ENCODE measurements around the gene MMP15. TPM values are rescaled to one million over a fixed set of nuclear protein-coding genes. Genes with fewer than 3 reads are reported as not detected.
A peak's percentile ranks its signal among the peaks of the same experiment; 100 is the strongest.
"Not testable (repeated sequence)": the region's sequence is repeated elsewhere in the genome, so short reads cannot be mapped to it uniquely, and the experiment has no call there.

The MMP15 gene
- total RNA-seq, 1 donor from 2014 or later: 7.2 TPM

DNA sequence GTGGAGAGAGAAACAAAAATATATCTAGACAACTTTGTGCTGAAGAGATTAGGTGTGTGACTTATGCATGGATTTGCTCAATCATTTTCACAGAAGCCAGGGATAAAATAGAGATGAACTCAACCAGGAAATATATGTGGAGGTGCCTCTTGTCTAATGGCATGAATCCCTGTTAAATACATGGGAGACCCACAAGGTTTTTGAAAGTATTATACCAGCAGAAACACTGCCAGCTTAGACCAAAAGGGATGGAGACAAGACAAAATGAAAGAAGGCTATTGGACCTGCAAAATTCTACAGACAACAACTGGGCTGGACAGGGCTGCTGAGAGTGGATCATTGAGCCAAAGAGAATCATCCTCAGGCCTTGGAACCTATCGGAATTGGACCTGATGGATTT, 51.0 kb downstream of the MMP15 start:
- Histone ChIP-seq H3F3A (ENCODE audit: low read depth) (no peaks in the 10 kb centered on the region), H3K9ac (no peak overlapping the region), H3K79me2 (ENCODE audit: low read depth) (no peaks in the 10 kb centered on the region), H3K4me3 (no peak overlapping the region), H3K27ac (no peak overlapping the region), H3K9me3 (ENCODE audit: low read depth) (no peaks in the 10 kb centered on the region), H3K4me1 (no peaks in the 10 kb centered on the region), H3K4me2 (no peak overlapping the region), H3K27me3 (no peaks in the 10 kb centered on the region), H4K20me1 (ENCODE audit: low read depth) (no peaks in the 10 kb centered on the region), H2AFZ (replicated peaks) (no peak overlapping the region), H3K36me3 (no peaks in the 10 kb centered on the region)
- DNase-seq (ENCODE audit: low spot score): no peak
- no peak overlapping the region for H3K4me3 Mint-ChIP-seq
- TF ChIP-seq EZH2phosphoT487 (IDR thresholded peaks at IDR 0.05) (no peak), EZH2 (IDR thresholded peaks at IDR 0.05) (no peak)
- TF ChIP-seq, protein P1, sequence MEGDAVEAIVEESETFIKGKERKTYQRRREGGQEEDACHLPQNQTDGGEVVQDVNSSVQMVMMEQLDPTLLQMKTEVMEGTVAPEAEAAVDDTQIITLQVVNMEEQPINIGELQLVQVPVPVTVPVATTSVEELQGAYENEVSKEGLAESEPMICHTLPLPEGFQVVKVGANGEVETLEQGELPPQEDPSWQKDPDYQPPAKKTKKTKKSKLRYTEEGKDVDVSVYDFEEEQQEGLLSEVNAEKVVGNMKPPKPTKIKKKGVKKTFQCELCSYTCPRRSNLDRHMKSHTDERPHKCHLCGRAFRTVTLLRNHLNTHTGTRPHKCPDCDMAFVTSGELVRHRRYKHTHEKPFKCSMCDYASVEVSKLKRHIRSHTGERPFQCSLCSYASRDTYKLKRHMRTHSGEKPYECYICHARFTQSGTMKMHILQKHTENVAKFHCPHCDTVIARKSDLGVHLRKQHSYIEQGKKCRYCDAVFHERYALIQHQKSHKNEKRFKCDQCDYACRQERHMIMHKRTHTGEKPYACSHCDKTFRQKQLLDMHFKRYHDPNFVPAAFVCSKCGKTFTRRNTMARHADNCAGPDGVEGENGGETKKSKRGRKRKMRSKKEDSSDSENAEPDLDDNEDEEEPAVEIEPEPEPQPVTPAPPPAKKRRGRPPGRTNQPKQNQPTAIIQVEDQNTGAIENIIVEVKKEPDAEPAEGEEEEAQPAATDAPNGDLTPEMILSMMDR (IDR thresholded peaks at IDR 0.05): no peak
- peaks cover 20% of the 10 kb centered on the region for H3K27me3 Mint-ChIP-seq (ENCODE audit: insufficient read depth, low read depth)
- no peaks in the 10 kb centered on the region for H3K4me1 Mint-ChIP-seq
- peaks cover 17% of the 10 kb centered on the region for H3K9me3 Mint-ChIP-seq
- H3K36me3 Mint-ChIP-seq: no peaks in the 10 kb centered on the region
- H3K27ac Mint-ChIP-seq: no peak overlapping the region

DNA sequence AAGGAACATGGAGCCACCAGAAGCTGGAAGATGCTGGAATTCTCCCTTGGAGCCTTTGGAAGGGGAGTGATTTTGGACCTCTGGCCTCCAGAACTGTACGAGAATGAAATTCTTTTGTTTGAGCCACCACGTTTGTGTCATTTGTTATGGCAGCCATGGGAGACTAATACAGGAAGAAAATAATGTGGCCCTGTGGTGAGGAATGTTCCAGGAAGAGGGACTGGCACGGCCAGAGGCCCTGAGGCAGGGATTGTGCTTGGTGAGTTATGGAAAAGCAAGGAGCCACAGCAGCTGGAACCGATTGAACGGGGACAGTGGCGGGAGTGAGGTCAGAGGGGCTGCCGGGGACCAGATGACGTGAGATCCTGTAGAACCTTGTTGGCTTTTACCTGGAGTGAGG, 52.2 kb downstream of the MMP15 start:
- Mint-ChIP-seq H3K27ac (no peak overlapping the region), H3K36me3 (no peaks in the 10 kb centered on the region), H3K27me3 (ENCODE audit: insufficient read depth, low read depth) (peaks cover 20% of the 10 kb centered on the region), H3K4me3 (peak overlapping the region; percentile 8), H3K4me1 (no peaks in the 10 kb centered on the region), H3K9me3 (peaks cover 17% of the 10 kb centered on the region)
- Histone ChIP-seq H3K27ac (no peak overlapping the region), H3K4me1 (no peaks in the 10 kb centered on the region), H3K9me3 (ENCODE audit: low read depth) (no peaks in the 10 kb centered on the region), H3K36me3 (no peaks in the 10 kb centered on the region), H4K20me1 (ENCODE audit: low read depth) (no peaks in the 10 kb centered on the region), H2AFZ (replicated peaks) (no peak overlapping the region), H3K4me3 (no peak overlapping the region), H3F3A (ENCODE audit: low read depth) (no peaks in the 10 kb centered on the region), H3K9ac (no peak overlapping the region), H3K4me2 (no peak overlapping the region), H3K79me2 (ENCODE audit: low read depth) (no peaks in the 10 kb centered on the region), H3K27me3 (no peaks in the 10 kb centered on the region)
- no peak for DNase-seq (ENCODE audit: low spot score)
- TF ChIP-seq EZH2phosphoT487 (IDR thresholded peaks at IDR 0.05): no peak
- TF ChIP-seq EZH2 (IDR thresholded peaks at IDR 0.05): no peak
- TF ChIP-seq, protein P1 (IDR thresholded peaks at IDR 0.05): no peak

DNA sequence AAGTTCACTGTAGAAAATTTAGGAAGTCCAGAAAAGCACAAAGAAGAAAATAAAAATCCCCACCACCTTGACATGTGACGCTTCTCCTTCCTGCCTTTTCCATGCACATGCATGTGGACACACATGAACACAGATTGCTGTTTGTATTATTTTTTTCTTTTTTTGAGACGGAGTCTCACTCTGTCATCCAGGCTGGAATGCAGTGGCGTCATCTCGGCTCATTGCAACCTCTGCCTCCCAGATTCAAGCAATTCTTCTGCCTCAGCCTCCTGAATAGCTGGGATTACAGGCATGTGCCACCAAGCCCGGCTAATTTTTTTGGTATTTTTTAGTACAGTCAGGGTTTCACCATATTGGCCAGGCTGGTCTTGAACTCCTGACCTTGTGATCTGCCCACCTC, 55.1 kb downstream of the MMP15 start:
- not testable (repeated sequence) for H3K36me3 Mint-ChIP-seq; H2AFZ ChIP-seq (replicated peaks); H3K4me3 ChIP-seq; H3K9ac ChIP-seq; H3F3A ChIP-seq (ENCODE audit: low read depth); H3K4me3 Mint-ChIP-seq; H3K27ac Mint-ChIP-seq; H3K4me1 Mint-ChIP-seq; H3K36me3 ChIP-seq; DNase-seq (ENCODE audit: low spot score); H3K4me1 ChIP-seq; H4K20me1 ChIP-seq (ENCODE audit: low read depth); H3K27me3 ChIP-seq; H3K4me2 ChIP-seq; H3K79me2 ChIP-seq (ENCODE audit: low read depth); H3K9me3 ChIP-seq (ENCODE audit: low read depth); H3K27ac ChIP-seq
- peaks cover 16% of the 10 kb centered on the region for H3K27me3 Mint-ChIP-seq (ENCODE audit: insufficient read depth, low read depth)
- H3K9me3 Mint-ChIP-seq: peaks cover 15% of the 10 kb centered on the region

DNA sequence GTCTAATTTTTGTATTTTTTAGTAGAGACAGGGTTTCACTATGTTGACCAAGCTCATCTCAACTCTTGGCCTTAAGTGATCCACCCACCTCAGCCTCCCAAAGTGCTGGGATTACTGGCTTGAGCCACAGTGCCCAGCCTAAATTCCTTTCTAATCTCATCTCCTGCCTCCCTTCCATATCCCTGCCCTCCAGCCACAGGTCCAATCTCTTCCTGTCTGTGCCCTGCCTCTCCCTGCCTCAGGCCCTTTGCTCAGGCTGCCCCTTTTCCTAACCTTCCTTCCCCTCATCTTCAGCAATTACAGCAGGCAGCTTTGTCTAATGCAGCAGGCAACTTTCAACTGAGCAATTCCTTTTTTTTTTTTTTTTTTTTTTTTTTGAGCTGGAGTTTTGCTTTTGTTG, 56.8 kb downstream of the MMP15 start:
- TF ChIP-seq, protein P1 (IDR thresholded peaks at IDR 0.05): no peak
- TF ChIP-seq EZH2 (IDR thresholded peaks at IDR 0.05) (no peak), EZH2phosphoT487 (IDR thresholded peaks at IDR 0.05) (no peak)
- H3K27ac Mint-ChIP-seq: no peak overlapping the region
- peaks cover 10% of the 10 kb centered on the region for H3K27me3 Mint-ChIP-seq (ENCODE audit: insufficient read depth, low read depth)

More for the DNA sequence above, 56.8 kb downstream of the MMP15 start:
- peaks cover 8% of the 10 kb centered on the region for H3K4me1 Mint-ChIP-seq
- Histone ChIP-seq H3K79me2 (ENCODE audit: low read depth) (no peaks in the 10 kb centered on the region), H3K4me3 (no peak overlapping the region), H3K9me3 (ENCODE audit: low read depth) (no peaks in the 10 kb centered on the region), H4K20me1 (ENCODE audit: low read depth) (no peaks in the 10 kb centered on the region), H2AFZ (replicated peaks) (no peak overlapping the region), H3K36me3 (no peaks in the 10 kb centered on the region), H3K4me1 (no peaks in the 10 kb centered on the region), H3K9ac (no peak overlapping the region), H3K27me3 (no peaks in the 10 kb centered on the region), H3K4me2 (no peak overlapping the region), H3K27ac (no peak overlapping the region), H3F3A (ENCODE audit: low read depth) (peaks cover 7% of the 10 kb centered on the region)
- no peak overlapping the region for H3K4me3 Mint-ChIP-seq
- no peaks in the 10 kb centered on the region for H3K36me3 Mint-ChIP-seq
- peaks cover 5% of the 10 kb centered on the region for H3K9me3 Mint-ChIP-seq
- no peak for DNase-seq (ENCODE audit: low spot score)

Data from neural progenitor cell (in vitro differentiated cells).